SU-DHL-6 (cell line): ENCODE measurements around the gene HECTD2.

Experiments
- H2AFZ ChIP-seq: fragments of 200-600 bp; sonication (generic); 2 replicates; pipeline ENCODE4 v1.6.1; 2014; ENCODE audit warnings: low read depth, mild to moderate bottlenecking, moderate library complexity, mixed read lengths, antibody characterized with exemption, low read length; ENCODE audit not compliant: severe bottlenecking
- H3F3A ChIP-seq: fragments of 200-600 bp; shearing (Covaris generic); 2 replicates; pipeline ENCODE4 v1.6.0; 2016; ENCODE audit warnings: antibody characterized with exemption, mild to moderate bottlenecking; ENCODE audit not compliant: insufficient read depth
- H3K27ac ChIP-seq: fragments of 200-600 bp; sonication (generic); 2 replicates; pipeline ENCODE4 v1.5.1; 2016; ENCODE audit warnings: low read depth, mild to moderate bottlenecking, low read length, moderate library complexity, mixed read lengths
- H3K27me3 ChIP-seq: fragments of 200-600 bp; sonication (generic), shearing (Covaris generic); 2 replicates; pipeline ENCODE4 v1.6.0; 2014; ENCODE audit warnings: mild to moderate bottlenecking, low read length
- H3K36me3 ChIP-seq: fragments of 200-600 bp; sonication (generic); 2 replicates; pipeline ENCODE4 v1.6.1; 2014; ENCODE audit warnings: mild to moderate bottlenecking, low read length, mixed read lengths
- H3K4me2 ChIP-seq: fragments of 300-600, 200-600 bp; shearing (Covaris generic), sonication (generic); 2 replicates; pipeline ENCODE4 v1.6.0; 2014; ENCODE audit warnings: low read length, low read depth, mild to moderate bottlenecking; ENCODE audit not compliant: poor library complexity, severe bottlenecking
- H3K4me3 ChIP-seq: fragments of 200-600 bp; sonication (generic); 2 replicates; pipeline ENCODE4 v1.5.1; 2014; ENCODE audit warnings: antibody characterized with exemption, low read length, mild to moderate bottlenecking, mixed read lengths; ENCODE audit not compliant: insufficient read depth, poor library complexity, severe bottlenecking
- H3K79me2 ChIP-seq: fragments of 200-600 bp; sonication (generic); 2 replicates; pipeline ENCODE4 v1.6.1; 2014; ENCODE audit warnings: mild to moderate bottlenecking, low read length, moderate library complexity; ENCODE audit not compliant: insufficient read depth
- H3K9ac ChIP-seq: fragments of 200-600 bp; sonication (generic); 2 replicates; pipeline ENCODE4 v1.7.0; 2014; ENCODE audit warnings: mild to moderate bottlenecking, low read length
- H3K9me2 ChIP-seq: fragments of 200-600 bp; sonication (generic); replicated peaks from 2 replicates; pipeline ENCODE4 v1.6.1; 2014; ENCODE audit warnings: low read length; ENCODE audit not compliant: insufficient read depth
- H3K9me3 ChIP-seq: fragments of 200-600 bp; sonication (generic); 2 replicates; pipeline ENCODE4 v1.6.1; 2014; ENCODE audit warnings: low read length, mixed read lengths; ENCODE audit not compliant: insufficient read depth
- H4K20me1 ChIP-seq: fragments of 200-600 bp; sonication (generic); 2 replicates; pipeline ENCODE4 v1.6.1; 2014; ENCODE audit warnings: low read depth, mild to moderate bottlenecking, antibody characterized with exemption, low read length, moderate library complexity, mixed read lengths
- CTCF ChIP-seq: fragments of 200-600 bp; sonication (generic); IDR thresholded peaks from one replicate; pipeline ENCODE4 v1.5.1; 2017; ENCODE audit warnings: antibody characterized with exemption, mild to moderate bottlenecking, low read length, moderate library complexity; ENCODE audit not compliant: insufficient read depth, poor library complexity, severe bottlenecking
- EZH2phosphoT487 ChIP-seq: fragments of 200-600 bp; sonication (generic), shearing (Covaris generic); conservative IDR thresholded peaks from 2 replicates; pipeline ENCODE4 v1.6.1; 2018; ENCODE audit warnings: mild to moderate bottlenecking, antibody characterized with exemption, low read length, moderate library complexity, mixed read lengths

HECTD2 gene

GRCh38 chr10:91540733-91541132 lies 130.6 kb downstream of the HECTD2 start:
- Histone ChIP-seq H3K27me3 (no peaks in the 10 kb centered on the region), H3K27ac (no peak overlapping the region), H3K79me2 (no peaks in the 10 kb centered on the region), H3K4me2 (no peak overlapping the region), H3K4me3 (no peak overlapping the region), H2AFZ (no peak overlapping the region), H4K20me1 (no peaks in the 10 kb centered on the region), H3K36me3 (no peaks in the 10 kb centered on the region), H3K9me3 (no peaks in the 10 kb centered on the region), H3K9ac (no peak overlapping the region), H3K9me2 (no peaks in the 10 kb centered on the region), H3F3A (no peaks in the 10 kb centered on the region)
- TF ChIP-seq CTCF (no peak), EZH2phosphoT487 (no peak)

GRCh38 chr10:91541481-91541880 lies 131.3 kb downstream of the HECTD2 start:
- TF ChIP-seq EZH2phosphoT487 (no peak), CTCF (no peak)
- H2AFZ ChIP-seq: no peak overlapping the region
- H3K4me2 ChIP-seq: no peak overlapping the region
- H3K4me3 ChIP-seq: no peak overlapping the region
- no peak overlapping the region for H3K9ac ChIP-seq
- H4K20me1 ChIP-seq: no peaks in the 10 kb centered on the region
- H3K36me3 ChIP-seq: no peaks in the 10 kb centered on the region
- no peaks in the 10 kb centered on the region for H3K9me3 ChIP-seq
- no peaks in the 10 kb centered on the region for H3K9me2 ChIP-seq
- H3K27ac ChIP-seq: no peak overlapping the region
- no peaks in the 10 kb centered on the region for H3K27me3 ChIP-seq
- H3F3A ChIP-seq: no peaks in the 10 kb centered on the region
- H3K79me2 ChIP-seq: no peaks in the 10 kb centered on the region

DNA sequence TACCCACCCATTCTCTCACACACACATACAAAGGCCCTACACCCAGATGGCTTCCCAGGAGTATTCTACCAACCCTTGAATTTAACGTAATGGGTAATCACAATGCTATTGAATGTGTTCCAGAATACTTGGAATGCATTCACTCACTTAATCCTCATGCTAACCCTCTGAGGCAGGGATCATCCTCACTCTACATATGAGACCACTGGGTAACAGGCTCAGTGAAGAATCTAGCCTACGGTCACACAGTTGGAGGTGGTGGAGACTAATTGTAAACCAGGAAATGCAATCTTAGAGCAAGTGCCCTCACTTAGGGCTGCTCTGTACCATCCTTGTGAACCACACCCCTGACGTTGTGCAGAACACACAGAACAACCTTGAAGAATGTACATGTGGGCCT lies 135.2 kb downstream of the HECTD2 start:
- no peaks in the 10 kb centered on the region for H4K20me1 ChIP-seq
- no peaks in the 10 kb centered on the region for H3F3A ChIP-seq
- H3K4me3 ChIP-seq: no peak overlapping the region
- no peak overlapping the region for H3K27ac ChIP-seq
- no peak overlapping the region for H2AFZ ChIP-seq
- H3K9me2 ChIP-seq: no peaks in the 10 kb centered on the region
- no peaks in the 10 kb centered on the region for H3K36me3 ChIP-seq
- H3K9me3 ChIP-seq: no peaks in the 10 kb centered on the region
- no peak overlapping the region for H3K4me2 ChIP-seq
- no peaks in the 10 kb centered on the region for H3K27me3 ChIP-seq
- no peaks in the 10 kb centered on the region for H3K79me2 ChIP-seq
- H3K9ac ChIP-seq: no peak overlapping the region
- TF ChIP-seq EZH2phosphoT487 (no peak), CTCF (no peak)

DNA sequence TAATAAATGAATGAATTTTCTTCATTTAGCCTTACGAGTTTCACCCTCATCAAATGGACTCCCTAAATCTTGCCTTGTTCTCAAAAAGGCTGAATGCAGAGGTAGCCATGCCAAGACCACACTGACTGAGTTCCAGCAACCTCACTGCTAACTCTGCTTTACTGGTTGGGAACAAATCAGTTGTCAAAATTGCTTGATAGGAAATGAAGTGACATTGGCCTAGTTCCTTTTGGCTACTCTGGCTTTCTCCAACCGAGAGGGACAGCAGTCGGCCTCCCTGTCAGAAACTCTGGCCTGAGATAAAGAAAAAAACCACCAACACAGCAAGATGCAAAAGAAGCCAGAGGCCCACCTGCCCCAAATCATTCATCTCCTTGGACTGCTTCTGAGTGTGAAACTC lies 135.7 kb downstream of the HECTD2 start:
- Histone ChIP-seq H3K27ac (no peak overlapping the region), H3K9me3 (no peaks in the 10 kb centered on the region), H3K9me2 (no peaks in the 10 kb centered on the region), H4K20me1 (no peaks in the 10 kb centered on the region), H3K79me2 (no peaks in the 10 kb centered on the region), H3K36me3 (no peaks in the 10 kb centered on the region), H2AFZ (no peak overlapping the region), H3F3A (no peaks in the 10 kb centered on the region), H3K9ac (no peak overlapping the region), H3K27me3 (no peaks in the 10 kb centered on the region), H3K4me2 (no peak overlapping the region), H3K4me3 (no peak overlapping the region)
- TF ChIP-seq CTCF (no peak), EZH2phosphoT487 (no peak)
